ENCODE results near the gene CRHR2. TPM values are rescaled to one million over a fixed set of nuclear protein-coding genes. Genes with fewer than 3 reads are reported as not detected.

CRHR2 gene
- total RNA-seq, 1 experiment from 2014 or later = not detected

DNA sequence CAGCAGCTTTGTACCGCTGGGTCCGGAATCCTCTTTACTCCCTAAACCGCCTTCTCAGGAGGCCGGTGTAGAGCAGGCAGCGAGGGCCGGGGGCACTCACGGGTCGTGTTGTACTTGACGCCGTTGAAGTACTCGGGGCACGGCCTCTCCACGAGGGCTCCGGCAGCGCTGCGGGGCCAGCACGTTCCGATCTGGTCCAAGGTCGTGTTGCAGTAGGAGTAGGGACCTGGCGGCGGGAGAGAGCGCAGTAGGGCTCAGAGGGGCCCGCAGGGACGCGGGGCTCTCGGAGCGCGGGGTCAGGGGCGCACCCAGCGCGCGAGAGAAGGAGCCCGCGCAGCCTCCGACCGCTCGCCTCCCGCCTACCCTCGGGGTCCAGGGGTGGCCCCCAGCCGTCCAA lies 443 bp downstream of the CRHR2 start:
- CTCF ChIA-PET = no interaction called here
- BruUV-seq (replicated peaks) = no TSS peak
- POLR2A ChIA-PET = no interaction called here
- TF ChIP-seq, protein P1, sequence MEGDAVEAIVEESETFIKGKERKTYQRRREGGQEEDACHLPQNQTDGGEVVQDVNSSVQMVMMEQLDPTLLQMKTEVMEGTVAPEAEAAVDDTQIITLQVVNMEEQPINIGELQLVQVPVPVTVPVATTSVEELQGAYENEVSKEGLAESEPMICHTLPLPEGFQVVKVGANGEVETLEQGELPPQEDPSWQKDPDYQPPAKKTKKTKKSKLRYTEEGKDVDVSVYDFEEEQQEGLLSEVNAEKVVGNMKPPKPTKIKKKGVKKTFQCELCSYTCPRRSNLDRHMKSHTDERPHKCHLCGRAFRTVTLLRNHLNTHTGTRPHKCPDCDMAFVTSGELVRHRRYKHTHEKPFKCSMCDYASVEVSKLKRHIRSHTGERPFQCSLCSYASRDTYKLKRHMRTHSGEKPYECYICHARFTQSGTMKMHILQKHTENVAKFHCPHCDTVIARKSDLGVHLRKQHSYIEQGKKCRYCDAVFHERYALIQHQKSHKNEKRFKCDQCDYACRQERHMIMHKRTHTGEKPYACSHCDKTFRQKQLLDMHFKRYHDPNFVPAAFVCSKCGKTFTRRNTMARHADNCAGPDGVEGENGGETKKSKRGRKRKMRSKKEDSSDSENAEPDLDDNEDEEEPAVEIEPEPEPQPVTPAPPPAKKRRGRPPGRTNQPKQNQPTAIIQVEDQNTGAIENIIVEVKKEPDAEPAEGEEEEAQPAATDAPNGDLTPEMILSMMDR (IDR thresholded peaks at IDR 0.05; ENCODE audit: unreplicated experiment) = no peak
- H3K9me3 Mint-ChIP-seq (ENCODE audit: unreplicated experiment) = no peaks in the 10 kb centered on the region
- H3K27ac Mint-ChIP-seq (ENCODE audit: low read depth, unreplicated experiment) = no peak overlapping the region
- H3K4me1 Mint-ChIP-seq (ENCODE audit: insufficient read depth, unreplicated experiment) = no peaks in the 10 kb centered on the region
- H3K4me3 Mint-ChIP-seq (ENCODE audit: unreplicated experiment) = no peak overlapping the region
- peaks cover 77% of the 10 kb centered on the region for H3K27me3 Mint-ChIP-seq (ENCODE audit: insufficient read depth, unreplicated experiment)
- no peaks in the 10 kb centered on the region for H3K36me3 Mint-ChIP-seq (ENCODE audit: insufficient read depth, unreplicated experiment)
- DNase-seq (ENCODE audit: unreplicated experiment) = no peak
- intact Hi-C loops (cut with micrococcal nuclease) = no loop called here

DNA sequence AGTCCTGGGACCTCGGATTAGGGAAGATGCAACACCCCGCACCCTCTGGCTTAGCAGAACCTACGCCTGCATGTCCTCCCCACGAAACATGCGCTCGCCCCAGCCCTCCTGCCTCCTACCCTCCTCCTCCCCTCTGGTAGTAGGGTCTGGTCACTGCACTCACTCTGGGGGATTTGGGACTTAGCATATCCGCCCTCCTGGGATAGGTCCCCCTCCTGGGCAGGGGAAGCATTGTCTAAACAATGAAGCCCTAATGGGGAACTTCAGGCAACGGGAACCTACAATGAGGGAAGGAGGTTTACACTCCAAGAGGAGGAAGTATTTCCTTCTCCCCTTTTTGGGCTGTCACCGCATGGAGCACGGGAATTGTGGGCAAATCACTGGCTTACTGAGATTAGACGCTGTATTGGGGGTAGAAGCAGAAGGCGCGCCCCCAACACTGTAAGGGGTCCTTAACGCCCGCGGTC lies 892 bp downstream of the CRHR2 start:
- H3K36me3 Mint-ChIP-seq (ENCODE audit: insufficient read depth, unreplicated experiment) = no peaks in the 10 kb centered on the region
- POLR2A ChIA-PET = no interaction called here

DNA sequence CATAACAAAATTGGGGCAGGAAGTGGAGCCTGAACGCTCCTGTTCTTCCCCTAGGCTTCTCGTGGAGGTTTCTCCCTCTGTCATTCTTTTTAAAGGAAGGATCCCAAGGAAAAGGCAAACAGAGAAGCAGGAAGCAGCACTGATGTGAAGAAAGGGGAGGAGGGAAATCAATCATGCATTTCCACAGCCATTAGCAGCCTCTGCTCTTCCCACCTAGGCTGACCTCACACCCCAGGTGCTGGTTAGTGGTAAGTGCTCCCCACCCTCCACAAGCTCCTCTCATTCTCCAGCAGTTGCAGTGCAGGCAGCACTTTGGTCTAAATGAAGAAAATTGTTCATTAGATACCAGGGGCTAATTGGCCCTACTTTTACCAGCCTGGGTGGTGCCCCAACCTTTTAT lies 2.6 kb downstream of the CRHR2 start:
- ChIA-PET CTCF (interaction anchor here (1.3 to 1.5 kb wide), 2 partner anchors 15 to 60 kb away, joined by 3 read pairs; no protein-coding TSS in a partner anchor), POLR2A (interaction anchor here (0.7 to 1.1 kb wide), 2 partner anchors 18 to 85 kb away, joined by 3 to 4 read pairs; no protein-coding TSS in a partner anchor)
- no peaks in the 10 kb centered on the region for H3K9me3 Mint-ChIP-seq (ENCODE audit: unreplicated experiment)
- TF ChIP-seq, protein P1 (IDR thresholded peaks at IDR 0.05; ENCODE audit: unreplicated experiment) = no peak
- no peaks in the 10 kb centered on the region for H3K36me3 Mint-ChIP-seq (ENCODE audit: insufficient read depth, unreplicated experiment)
- intact Hi-C loops (cut with micrococcal nuclease) = no loop called here
- H3K4me1 Mint-ChIP-seq (ENCODE audit: insufficient read depth, unreplicated experiment) = no peaks in the 10 kb centered on the region
- no TSS peak for BruUV-seq (replicated peaks)
- no peak overlapping the region for H3K4me3 Mint-ChIP-seq (ENCODE audit: unreplicated experiment)
- DNase-seq (ENCODE audit: unreplicated experiment) = no peak
- H3K27me3 Mint-ChIP-seq (ENCODE audit: insufficient read depth, unreplicated experiment) = peaks cover 95% of the 10 kb centered on the region
- H3K27ac Mint-ChIP-seq (ENCODE audit: low read depth, unreplicated experiment) = no peak overlapping the region

More for the DNA sequence above, 892 bp downstream of the CRHR2 start:
- no peak overlapping the region for H3K27ac Mint-ChIP-seq (ENCODE audit: low read depth, unreplicated experiment)
- BruUV-seq (replicated peaks) = no TSS peak
- TF ChIP-seq, protein P1 (IDR thresholded peaks at IDR 0.05; ENCODE audit: unreplicated experiment) = no peak
- no peaks in the 10 kb centered on the region for H3K9me3 Mint-ChIP-seq (ENCODE audit: unreplicated experiment)
- H3K4me1 Mint-ChIP-seq (ENCODE audit: insufficient read depth, unreplicated experiment) = no peaks in the 10 kb centered on the region
- no peak for DNase-seq (ENCODE audit: unreplicated experiment)
- H3K27me3 Mint-ChIP-seq (ENCODE audit: insufficient read depth, unreplicated experiment) = peaks cover 82% of the 10 kb centered on the region
- CTCF ChIA-PET = no interaction called here
- H3K4me3 Mint-ChIP-seq (ENCODE audit: unreplicated experiment) = no peak overlapping the region
- intact Hi-C loops (cut with micrococcal nuclease) = no loop called here

DNA sequence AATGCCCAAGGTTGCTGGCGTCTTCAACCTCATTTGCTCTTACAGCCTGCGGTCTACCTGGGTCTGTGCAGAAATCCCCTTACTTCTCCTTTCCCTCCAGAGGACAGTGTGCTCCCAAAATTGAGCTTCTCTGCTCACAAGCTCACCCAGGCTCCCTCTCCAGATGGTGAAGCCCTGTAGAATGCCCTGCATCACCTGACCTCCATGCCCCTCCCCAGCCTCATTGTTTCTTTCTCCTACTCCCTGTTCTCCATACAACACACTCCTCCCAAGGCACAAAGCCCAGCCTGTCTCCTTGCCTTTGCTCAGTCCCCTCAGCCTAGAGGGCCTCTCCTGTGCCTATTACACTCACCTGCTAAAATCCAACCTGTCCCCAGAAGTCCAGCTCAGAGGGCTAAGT lies 3.5 kb downstream of the CRHR2 start:
- CTCF ChIA-PET = interaction anchor here (0.6 to 1.5 kb wide), 3 partner anchors 61 to 130 kb away, joined by 3 to 7 read pairs (median 3); no protein-coding TSS in a partner anchor
- Mint-ChIP-seq H3K27me3 (ENCODE audit: insufficient read depth, unreplicated experiment) (peaks cover 86% of the 10 kb centered on the region), H3K4me1 (ENCODE audit: insufficient read depth, unreplicated experiment) (no peaks in the 10 kb centered on the region), H3K36me3 (ENCODE audit: insufficient read depth, unreplicated experiment) (no peaks in the 10 kb centered on the region), H3K4me3 (ENCODE audit: unreplicated experiment) (no peak overlapping the region), H3K9me3 (ENCODE audit: unreplicated experiment) (no peaks in the 10 kb centered on the region), H3K27ac (ENCODE audit: low read depth, unreplicated experiment) (no peak overlapping the region)
- TF ChIP-seq, protein P1 (IDR thresholded peaks at IDR 0.05; ENCODE audit: unreplicated experiment) = no peak
- POLR2A ChIA-PET = interaction anchor here (0.7 kb wide), 2 partner anchors 84 to 853 kb away, joined by 3 read pairs; no protein-coding TSS in a partner anchor
- DNase-seq (ENCODE audit: unreplicated experiment) = no peak
- BruUV-seq (replicated peaks) = no TSS peak
- intact Hi-C loops (cut with micrococcal nuclease) = no loop called here

Measured in MCF 10A (cell line).